ENCODE measurements around the gene FN3K.
"Not testable (repeated sequence)": the region's sequence is repeated elsewhere in the genome, so short reads cannot be mapped to it uniquely, and the experiment has no call there.

FN3K gene

GRCh38 chr17:82775001-82775823 lies 39.8 kb downstream of the FN3K start:
- DNase-seq: peak; percentile 60

- no peak for DNase-seq
Measured at GRCh38 chr17:82776454-82776853, 41.0 kb downstream of the FN3K start.

GRCh38 chr17:82777778-82778375 lies 42.5 kb downstream of the FN3K start:
- not testable (repeated sequence) for DNase-seq

GRCh38 chr17:82779541-82779940 lies 44.1 kb downstream of the FN3K start:
- DNase-seq: no peak

- DNase-seq: no peak
Measured at GRCh38 chr17:82780195-82780594, 44.8 kb downstream of the FN3K start.

- DNase-seq: no peak
Measured at GRCh38 chr17:82780971-82781893, 45.8 kb downstream of the FN3K start.

GRCh38 chr17:82781894-82782274 lies 46.5 kb downstream of the FN3K start:
- peak; percentile 81 for DNase-seq

- DNase-seq: no peak
Measured at GRCh38 chr17:82782657-82783207, 47.3 kb downstream of the FN3K start.

- DNase-seq: no peak
Measured at GRCh38 chr17:82783498-82783897, 48.1 kb downstream of the FN3K start.

GRCh38 chr17:82785581-82785980 lies 50.2 kb downstream of the FN3K start:
- not testable (repeated sequence) for DNase-seq

GRCh38 chr17:82786427-82786826 lies 51.0 kb downstream of the FN3K start:
- DNase-seq: no peak

- DNase-seq: no peak
Measured at GRCh38 chr17:82787081-82787848, 51.9 kb downstream of the FN3K start.

- DNase-seq: no peak
Measured at GRCh38 chr17:82788206-82789001, 53.0 kb downstream of the FN3K start.

- no peak for DNase-seq
Measured at GRCh38 chr17:82789051-82789592, 53.7 kb downstream of the FN3K start.

- no peak for DNase-seq
Measured at GRCh38 chr17:82789806-82790205, 54.4 kb downstream of the FN3K start.

GRCh38 chr17:82790391-82790790 lies 55.0 kb downstream of the FN3K start:
- DNase-seq: no peak

- no peak for DNase-seq
Measured at GRCh38 chr17:82791532-82791931, 56.1 kb downstream of the FN3K start.

- DNase-seq: no peak
Measured at GRCh38 chr17:82793974-82794630, 58.7 kb downstream of the FN3K start.

- no peak for DNase-seq
Measured at GRCh38 chr17:82794781-82795482, 59.5 kb downstream of the FN3K start.

- no peak for DNase-seq
Measured at GRCh38 chr17:82795615-82796014, 60.2 kb downstream of the FN3K start.
